Fibroblast of pulmonary artery (primary cell): ENCODE results near the gene TAB2.
A peak's percentile ranks its signal among the peaks of the same experiment; 100 is the strongest.

Source experiments
- DNase-seq: peaks from one replicate; pipeline ENCODE4 v3.0.0-alpha.2; 2010; ENCODE audit warnings: low read depth
- H3K4me3 ChIP-seq: replicated peaks from 2 replicates; pipeline ENCODE4 v1.5.1; 2011; ENCODE audit warnings: low read depth, mild to moderate bottlenecking, control low read depth, low read length, moderate library complexity
- TF ChIP-seq, protein P1 (sequence below): IDR thresholded peaks from 2 replicates; pipeline ENCODE4 v1.5.1; 2011; ENCODE audit warnings: mild to moderate bottlenecking, control low read depth, low read length, inconsistent platforms; ENCODE audit errors: missing control alignments

TAB2 gene

DNA sequence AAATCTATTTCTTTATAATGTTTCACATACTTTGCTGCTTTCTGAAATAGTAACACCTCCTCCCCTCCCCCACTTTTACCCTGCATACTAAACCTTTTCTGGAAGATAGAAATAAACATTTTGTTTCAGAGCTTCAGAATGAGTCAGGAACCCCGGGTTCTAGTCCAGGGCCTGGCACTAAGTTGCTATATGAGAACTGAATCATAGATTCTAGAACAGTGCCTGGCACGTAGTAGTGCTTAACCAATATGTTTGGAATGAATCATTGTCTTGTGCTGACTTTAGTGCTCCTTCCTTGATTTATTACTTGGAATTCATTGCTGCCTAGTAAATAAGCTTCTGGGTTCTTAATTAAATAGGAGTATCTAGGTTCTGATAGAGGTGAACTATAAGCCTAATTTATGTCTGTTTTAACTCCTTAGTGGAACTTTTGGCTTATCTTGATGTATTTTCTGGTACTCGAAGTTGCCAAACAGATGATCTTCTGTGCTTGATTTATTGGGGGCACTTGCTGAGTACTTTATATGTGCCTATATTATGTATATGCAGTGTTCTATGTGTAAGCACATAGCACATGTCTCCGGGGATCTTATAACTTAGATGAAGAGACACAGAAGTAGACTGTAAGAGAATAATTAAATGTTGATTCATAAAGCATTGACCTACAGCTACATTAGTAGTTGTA is 18.6 kb downstream of the TAB2 start:
- peak; percentile 67 for DNase-seq
- no peak overlapping the region for H3K4me3 ChIP-seq
- TF ChIP-seq, protein P1, sequence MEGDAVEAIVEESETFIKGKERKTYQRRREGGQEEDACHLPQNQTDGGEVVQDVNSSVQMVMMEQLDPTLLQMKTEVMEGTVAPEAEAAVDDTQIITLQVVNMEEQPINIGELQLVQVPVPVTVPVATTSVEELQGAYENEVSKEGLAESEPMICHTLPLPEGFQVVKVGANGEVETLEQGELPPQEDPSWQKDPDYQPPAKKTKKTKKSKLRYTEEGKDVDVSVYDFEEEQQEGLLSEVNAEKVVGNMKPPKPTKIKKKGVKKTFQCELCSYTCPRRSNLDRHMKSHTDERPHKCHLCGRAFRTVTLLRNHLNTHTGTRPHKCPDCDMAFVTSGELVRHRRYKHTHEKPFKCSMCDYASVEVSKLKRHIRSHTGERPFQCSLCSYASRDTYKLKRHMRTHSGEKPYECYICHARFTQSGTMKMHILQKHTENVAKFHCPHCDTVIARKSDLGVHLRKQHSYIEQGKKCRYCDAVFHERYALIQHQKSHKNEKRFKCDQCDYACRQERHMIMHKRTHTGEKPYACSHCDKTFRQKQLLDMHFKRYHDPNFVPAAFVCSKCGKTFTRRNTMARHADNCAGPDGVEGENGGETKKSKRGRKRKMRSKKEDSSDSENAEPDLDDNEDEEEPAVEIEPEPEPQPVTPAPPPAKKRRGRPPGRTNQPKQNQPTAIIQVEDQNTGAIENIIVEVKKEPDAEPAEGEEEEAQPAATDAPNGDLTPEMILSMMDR, result no peak

DNA sequence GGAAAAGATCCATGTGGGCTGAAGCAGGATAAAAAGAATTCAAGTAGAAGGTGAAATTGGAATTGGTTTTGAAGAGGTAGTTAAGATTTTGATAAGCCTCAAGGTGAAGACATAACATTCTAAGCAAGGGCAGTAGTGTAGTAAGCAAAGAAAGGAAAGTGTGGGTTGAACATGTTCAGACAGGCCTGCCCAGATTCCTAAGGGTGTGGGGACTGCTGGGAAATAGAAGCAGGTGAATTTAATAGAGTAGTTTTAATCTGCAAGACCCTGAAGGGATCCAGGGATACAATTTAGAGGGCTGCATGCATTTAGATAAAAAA is 19.1 kb downstream of the TAB2 start:
- DNase-seq, result no peak
- no peak overlapping the region for H3K4me3 ChIP-seq
- TF ChIP-seq, protein P1, result no peak

DNA sequence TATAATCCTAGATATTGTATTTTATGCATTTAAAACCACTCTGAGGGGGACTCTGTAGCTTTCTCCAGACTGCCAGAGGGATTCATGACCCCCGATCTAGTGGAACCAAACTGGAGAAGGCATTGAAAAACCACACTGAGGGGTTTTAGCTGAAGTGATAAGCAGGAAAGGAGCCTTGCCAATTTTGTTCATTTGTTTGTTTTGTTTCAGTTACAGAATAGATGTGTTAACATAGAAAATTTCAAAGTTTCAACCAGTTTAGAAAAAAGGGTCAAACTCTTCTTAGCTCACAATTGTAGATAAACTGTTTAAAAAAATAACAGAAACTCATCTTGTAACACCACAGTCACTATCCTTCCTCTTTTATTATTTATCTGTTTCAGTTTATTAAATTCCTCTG is 19.8 kb downstream of the TAB2 start:
- no peak overlapping the region for H3K4me3 ChIP-seq
- TF ChIP-seq, protein P1, result no peak
- no peak for DNase-seq

DNA sequence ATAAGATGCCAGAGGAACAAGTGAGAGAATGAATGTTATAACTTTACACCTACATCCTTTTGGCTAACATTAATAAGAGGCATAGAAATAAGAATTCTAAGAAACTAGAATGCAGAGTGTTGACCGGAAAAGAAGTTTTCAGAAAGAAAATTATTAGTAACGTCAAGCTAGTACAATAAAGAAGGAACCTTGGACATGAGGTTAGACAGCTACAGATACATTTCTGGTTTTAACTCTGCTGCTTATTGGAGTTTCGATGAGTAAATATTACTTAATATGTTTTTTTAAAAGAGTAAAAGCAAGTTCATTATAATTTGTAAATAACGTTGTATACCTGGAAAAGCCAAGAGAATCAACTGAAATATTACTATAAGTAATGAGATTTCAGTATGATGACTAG is 22.7 kb downstream of the TAB2 start:
- TF ChIP-seq, protein P1, result no peak
- H3K4me3 ChIP-seq, result no peak overlapping the region

DNA sequence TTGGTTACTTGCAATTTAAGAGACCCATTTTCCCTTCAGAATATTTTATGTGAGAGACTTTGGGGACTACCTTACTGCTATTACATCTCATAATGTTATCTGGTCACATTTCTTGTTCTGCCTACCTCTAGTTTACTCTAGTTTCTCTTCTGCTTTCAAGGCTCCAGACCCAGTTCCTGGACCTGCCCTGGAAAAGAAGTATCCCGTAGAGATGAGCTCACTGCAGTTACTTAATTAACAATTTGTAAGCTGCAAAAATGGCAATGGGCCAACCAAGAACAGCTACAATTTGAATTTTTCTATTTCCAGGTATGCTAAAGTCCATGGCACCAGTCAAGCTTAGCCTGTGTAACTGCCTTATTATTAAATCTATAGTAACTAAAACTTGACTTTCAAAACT is 25.0 kb downstream of the TAB2 start:
- TF ChIP-seq, protein P1, result no peak
- H3K4me3 ChIP-seq, result no peak overlapping the region
- no peak for DNase-seq

More for the DNA sequence above, 22.7 kb downstream of the TAB2 start:
- DNase-seq, result no peak

DNA sequence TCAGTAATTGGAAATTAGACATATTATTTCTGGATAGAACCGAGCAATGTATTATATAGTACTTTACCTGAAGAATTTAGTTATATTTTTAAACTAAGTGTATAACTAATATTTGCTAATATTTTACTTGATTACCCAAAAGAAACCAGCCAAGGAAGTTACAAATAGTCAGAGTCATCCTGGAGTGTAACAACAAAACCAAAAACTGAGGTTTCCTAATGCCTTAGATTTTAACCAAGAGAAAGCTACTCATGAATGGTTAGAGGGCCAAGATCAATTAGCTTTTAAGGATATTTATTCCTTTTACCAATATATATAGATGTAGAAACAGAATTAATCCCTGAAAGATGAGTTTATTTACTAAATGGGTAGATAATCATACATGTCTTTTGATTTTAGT is 26.0 kb downstream of the TAB2 start:
- no peak overlapping the region for H3K4me3 ChIP-seq
- TF ChIP-seq, protein P1, result no peak
- no peak for DNase-seq

DNA sequence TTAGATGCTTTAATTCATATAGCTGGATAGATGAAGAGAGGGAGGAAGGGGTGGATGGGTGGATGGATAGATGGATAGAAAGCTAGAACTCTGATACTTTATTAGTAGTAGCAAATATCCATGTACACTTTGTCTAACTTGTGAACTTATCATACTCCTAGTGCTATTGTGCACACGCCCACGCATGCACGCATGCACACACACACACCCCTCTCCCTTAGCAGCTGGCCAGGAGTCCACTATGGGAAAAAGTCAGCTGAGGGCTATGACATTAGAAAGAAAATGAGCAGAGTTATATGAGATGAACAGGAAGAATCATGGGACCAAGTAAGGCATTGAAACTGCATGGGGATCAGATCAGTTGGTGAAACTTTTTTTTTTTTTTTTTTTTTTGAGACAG is 28.6 kb downstream of the TAB2 start:
- no peak for DNase-seq
- H3K4me3 ChIP-seq, result no peak overlapping the region
- TF ChIP-seq, protein P1, result no peak
